K562 (cell line): ENCODE measurements around the gene ITPRIPL2.

Source experiments
- RAD21 ChIP-seq, 2 experiments: fragments of 250-450 bp in 1 of 2; fragments of 450-650 bp in 1 of 2; sonication (Bioruptor Pico) in 1 of 2; formaldehyde crosslinking in 1 of 2; IDR thresholded peaks in 1 of 2; conservative IDR thresholded peaks in 1 of 2; 2 replicates each; pipeline versions ENCODE4 v1.4.0 to v1.8.0; 2020 to 2022; ENCODE audit warnings: mild to moderate bottlenecking in 2 of 2, moderate library complexity in 1 of 2
- REST ChIP-seq, 2 experiments: fragments of 450-650 bp; formaldehyde crosslinking in 1 of 2; IDR thresholded peaks; 2 replicates each; pipeline versions ENCODE4 v1.4.0 to v1.6.1; 2014 to 2020; ENCODE audit warnings: mild to moderate bottlenecking in 2 of 2, borderline replicate concordance in 1 of 2, low read depth in 1 of 2
- TEAD1 ChIP-seq, 2 experiments: fragments of 450-650 bp in 1 of 2; sonication (generic) in 1 of 2; formaldehyde crosslinking; IDR thresholded peaks; 2 replicates each; pipeline versions ENCODE4 v1.4.0 to v1.8.0; 2020 to 2022; ENCODE audit warnings: mild to moderate bottlenecking in 2 of 2, missing genetic modification reagents in 1 of 2
- TF ChIP-seq, protein P1 (sequence below): fragments of 450-650 bp; IDR thresholded peaks from 2 replicates; pipeline ENCODE4 v1.6.1; 2016; ENCODE audit warnings: antibody characterized with exemption
- TF ChIP-seq, protein P2 (sequence below), 3 experiments: IDR thresholded peaks in 2 of 3; conservative IDR thresholded peaks in 1 of 3; 2 replicates each; pipeline ENCODE4 v1.5.1; 2011 to 2012; ENCODE audit warnings: low read length in 3 of 3, mild to moderate bottlenecking in 3 of 3, control low read depth in 2 of 3, improper control_type of control experiment in 1 of 3, inconsistent platforms in 1 of 3, low read depth in 1 of 3, mixed read lengths in 1 of 3, moderate library complexity in 1 of 3; ENCODE audit not compliant: insufficient read depth in 2 of 3

DNA sequence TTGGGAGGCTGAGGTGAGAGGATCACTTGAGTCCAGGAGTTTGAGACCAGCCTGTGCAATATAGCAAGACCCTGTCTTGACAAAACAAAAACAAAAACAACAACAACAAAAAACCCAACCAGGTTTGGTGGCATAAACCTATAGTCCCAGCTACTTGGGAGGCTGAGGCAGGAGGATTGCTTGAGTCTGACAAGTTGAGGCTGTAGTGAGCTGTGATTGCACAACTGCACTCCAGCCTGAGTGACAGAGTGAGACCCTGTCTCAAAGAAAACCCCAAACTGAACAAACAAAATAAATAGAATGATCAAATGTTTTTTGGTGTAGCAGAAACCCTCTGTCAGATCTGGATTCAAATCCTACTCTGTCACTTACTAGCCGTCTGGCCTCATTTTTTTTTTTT lies 38.3 kb downstream of the ITPRIPL2 start:
- TF ChIP-seq, protein P1, sequence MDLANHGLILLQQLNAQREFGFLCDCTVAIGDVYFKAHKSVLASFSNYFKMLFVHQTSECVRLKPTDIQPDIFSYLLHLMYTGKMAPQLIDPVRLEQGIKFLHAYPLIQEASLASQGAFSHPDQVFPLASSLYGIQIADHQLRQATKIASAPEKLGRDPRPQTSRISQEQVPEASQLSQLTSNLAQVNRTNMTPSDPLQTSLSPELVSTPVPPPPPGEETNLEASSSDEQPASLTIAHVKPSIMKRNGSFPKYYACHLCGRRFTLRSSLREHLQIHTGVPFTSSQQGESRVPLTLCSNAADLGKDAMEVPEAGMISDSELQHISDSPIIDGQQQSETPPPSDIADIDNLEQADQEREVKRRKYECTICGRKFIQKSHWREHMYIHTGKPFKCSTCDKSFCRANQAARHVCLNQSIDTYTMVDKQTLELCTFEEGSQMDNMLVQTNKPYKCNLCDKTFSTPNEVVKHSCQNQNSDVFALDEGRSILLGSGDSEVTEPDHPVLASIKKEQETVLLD, result no peak
- TF ChIP-seq, protein P2, sequence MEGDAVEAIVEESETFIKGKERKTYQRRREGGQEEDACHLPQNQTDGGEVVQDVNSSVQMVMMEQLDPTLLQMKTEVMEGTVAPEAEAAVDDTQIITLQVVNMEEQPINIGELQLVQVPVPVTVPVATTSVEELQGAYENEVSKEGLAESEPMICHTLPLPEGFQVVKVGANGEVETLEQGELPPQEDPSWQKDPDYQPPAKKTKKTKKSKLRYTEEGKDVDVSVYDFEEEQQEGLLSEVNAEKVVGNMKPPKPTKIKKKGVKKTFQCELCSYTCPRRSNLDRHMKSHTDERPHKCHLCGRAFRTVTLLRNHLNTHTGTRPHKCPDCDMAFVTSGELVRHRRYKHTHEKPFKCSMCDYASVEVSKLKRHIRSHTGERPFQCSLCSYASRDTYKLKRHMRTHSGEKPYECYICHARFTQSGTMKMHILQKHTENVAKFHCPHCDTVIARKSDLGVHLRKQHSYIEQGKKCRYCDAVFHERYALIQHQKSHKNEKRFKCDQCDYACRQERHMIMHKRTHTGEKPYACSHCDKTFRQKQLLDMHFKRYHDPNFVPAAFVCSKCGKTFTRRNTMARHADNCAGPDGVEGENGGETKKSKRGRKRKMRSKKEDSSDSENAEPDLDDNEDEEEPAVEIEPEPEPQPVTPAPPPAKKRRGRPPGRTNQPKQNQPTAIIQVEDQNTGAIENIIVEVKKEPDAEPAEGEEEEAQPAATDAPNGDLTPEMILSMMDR (IDR thresholded peaks at IDR 0.05 in 2 of 3, conservative IDR thresholded peaks at IDR 0.05 in 1 of 3; ENCODE audit: insufficient read depth in 2 of 3, low read depth in 1 of 3, low read length in 3 of 3), result no peak
- TF ChIP-seq TEAD1 (CRISPR knock-in tag; IDR thresholded peaks at IDR 0.05) (no peak), RAD21 (CRISPR knock-in tag; conservative IDR thresholded peaks at IDR 0.05 in 1 of 2, IDR thresholded peaks at IDR 0.05 in 1 of 2) (no peak), REST (IDR thresholded peaks at IDR 0.05; ENCODE audit: borderline replicate concordance) (no peak), REST (CRISPR knock-in tag; IDR thresholded peaks at IDR 0.05; ENCODE audit: low read depth) (no peak)
